KOPT-K1 (cell line): ENCODE data around the gene ZNF611.

Source experiments
- H3K27ac ChIP-seq: fragments of 200-600 bp; sonication (generic); 2 replicates; pipeline ENCODE4 v1.5.1; 2016; ENCODE audit warnings: antibody characterized with exemption, mild to moderate bottlenecking, low read depth, low read length; ENCODE audit not compliant: poor library complexity, severe bottlenecking
- H3K36me3 ChIP-seq: fragments of 200-600 bp; sonication (generic); 2 replicates; pipeline ENCODE4 v1.5.1; 2017; ENCODE audit warnings: antibody characterized with exemption, mild to moderate bottlenecking, low read length, moderate library complexity; ENCODE audit not compliant: insufficient read depth
- H3K9me3 ChIP-seq: fragments of 200-600 bp; sonication (generic); 2 replicates; pipeline ENCODE4 v1.5.1; 2017; ENCODE audit warnings: antibody characterized with exemption, low read length, mild to moderate bottlenecking; ENCODE audit not compliant: insufficient read depth, poor library complexity, severe bottlenecking

ZNF611 gene

DNA sequence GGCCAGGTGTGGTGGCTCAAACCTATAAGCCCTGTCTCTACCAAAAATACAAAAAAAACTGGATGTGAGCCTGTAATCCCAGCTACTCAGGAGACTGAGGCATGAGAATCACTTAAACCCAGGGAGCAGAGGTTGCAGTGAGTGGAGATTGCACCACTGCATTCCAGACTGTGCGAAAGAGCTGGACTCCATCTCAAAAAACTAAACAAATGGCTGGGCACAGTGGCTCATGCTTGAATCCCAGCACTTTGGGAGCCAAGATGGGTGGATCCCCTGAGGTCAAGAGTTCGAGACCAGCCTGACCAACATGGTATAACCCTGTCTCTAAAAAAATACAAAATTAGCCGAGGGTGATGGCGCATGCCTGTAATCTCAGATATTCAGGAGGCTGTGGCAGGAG lies 61.8 kb downstream of the ZNF611 start:
- peaks cover 55% of the 10 kb centered on the region for H3K36me3 ChIP-seq
- H3K27ac ChIP-seq = no peak overlapping the region

DNA sequence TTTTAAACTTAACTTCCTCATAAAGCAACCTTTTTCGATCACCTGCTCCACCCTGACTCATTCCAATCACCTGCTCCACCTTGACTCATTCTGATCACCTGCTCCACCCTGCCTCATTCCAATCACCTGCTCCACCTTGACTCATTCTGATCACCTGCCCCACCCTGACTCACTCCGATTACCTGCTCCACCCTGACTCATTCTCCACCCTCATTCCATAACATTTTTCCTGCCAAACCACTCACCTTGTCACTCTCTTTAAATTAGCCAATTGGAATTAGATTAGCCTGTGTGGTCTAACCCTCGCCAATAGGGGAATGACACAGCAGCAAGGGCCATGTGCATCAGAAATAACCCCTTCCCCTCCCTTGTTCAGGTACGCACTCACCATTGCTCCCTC lies 64.8 kb downstream of the ZNF611 start:
- Histone ChIP-seq H3K9me3 (no peaks in the 10 kb centered on the region), H3K36me3 (peaks cover 49% of the 10 kb centered on the region), H3K27ac (no peak overlapping the region)

More for the DNA sequence above, 61.8 kb downstream of the ZNF611 start:
- peaks cover 8% of the 10 kb centered on the region for H3K9me3 ChIP-seq

GRCh38 chr19:52669586-52669985 lies 65.3 kb downstream of the ZNF611 start:
- Histone ChIP-seq H3K9me3 (no peaks in the 10 kb centered on the region), H3K36me3 (peaks cover 54% of the 10 kb centered on the region), H3K27ac (no peak overlapping the region)

DNA sequence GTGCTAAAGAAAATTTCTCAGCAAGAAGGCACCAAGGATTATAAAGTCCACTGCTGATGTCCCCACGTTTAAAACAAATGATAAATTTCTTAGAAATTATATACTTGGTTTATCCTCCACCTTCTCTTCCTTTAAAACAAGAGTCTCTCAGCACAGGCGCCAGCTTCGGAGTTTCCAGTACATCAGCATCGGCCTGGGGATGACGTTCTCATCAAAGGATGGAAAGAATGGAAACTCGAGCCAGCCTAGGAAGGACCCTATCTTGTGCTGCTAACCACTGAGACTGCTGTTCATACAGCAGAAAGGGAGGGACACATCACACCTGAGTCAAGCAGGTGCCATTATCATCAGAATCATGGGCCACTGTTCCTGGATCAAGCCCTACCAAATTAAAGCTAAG lies 66.9 kb downstream of the ZNF611 start:
- Histone ChIP-seq H3K27ac (no peak overlapping the region), H3K9me3 (no peaks in the 10 kb centered on the region), H3K36me3 (peaks cover 63% of the 10 kb centered on the region)

GRCh38 chr19:52666506-52666905 lies 68.3 kb downstream of the ZNF611 start:
- Histone ChIP-seq H3K9me3 (no peaks in the 10 kb centered on the region), H3K27ac (no peak overlapping the region)

DNA sequence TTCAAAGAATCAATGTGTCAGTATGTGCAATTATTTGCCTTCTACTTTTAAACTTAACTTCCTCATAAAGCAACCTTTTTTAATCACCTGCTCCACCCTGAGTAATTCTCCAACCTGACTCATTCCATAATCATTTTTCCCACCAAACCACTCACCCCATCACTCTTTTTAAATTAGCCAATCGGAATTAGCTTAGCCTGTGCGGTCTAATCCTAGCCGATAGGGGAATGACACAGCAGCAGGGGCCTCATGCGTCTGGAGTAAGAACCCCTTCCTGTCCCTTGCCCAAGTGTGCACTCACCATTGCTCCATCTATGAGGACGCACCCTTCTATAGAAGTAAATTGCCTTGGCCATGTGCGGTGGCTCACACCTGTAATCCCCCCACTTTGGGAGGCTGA lies 69.3 kb downstream of the ZNF611 start:
- Histone ChIP-seq H3K36me3 (peaks cover 76% of the 10 kb centered on the region), H3K27ac (no peak overlapping the region), H3K9me3 (no peaks in the 10 kb centered on the region)

More at GRCh38 chr19:52666506-52666905, 68.3 kb downstream of the ZNF611 start:
- peaks cover 72% of the 10 kb centered on the region for H3K36me3 ChIP-seq

DNA sequence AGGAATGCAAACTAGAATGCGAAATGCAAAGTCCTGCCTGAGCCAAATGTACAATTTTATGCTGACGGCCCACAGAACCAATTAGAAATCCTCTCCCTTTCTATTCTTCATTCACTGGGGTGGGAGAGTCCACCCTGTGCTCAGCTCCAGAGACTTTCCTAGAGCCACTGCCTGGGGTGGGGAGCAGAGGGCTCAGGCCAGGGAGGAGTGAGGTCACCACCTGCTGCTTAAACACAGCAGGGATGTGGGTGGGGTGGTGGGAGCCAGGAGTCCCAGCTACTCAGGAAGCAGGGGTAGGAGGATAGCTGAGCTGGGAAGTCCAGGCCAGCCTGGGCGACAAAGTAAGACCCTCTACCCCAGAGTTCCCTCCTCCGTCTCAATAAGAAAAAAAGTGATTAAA lies 69.8 kb downstream of the ZNF611 start:
- Histone ChIP-seq H3K9me3 (no peaks in the 10 kb centered on the region), H3K36me3 (peaks cover 76% of the 10 kb centered on the region), H3K27ac (no peak overlapping the region)

- H3K27ac ChIP-seq = no peak overlapping the region
- peaks cover 76% of the 10 kb centered on the region for H3K36me3 ChIP-seq
- H3K9me3 ChIP-seq = no peaks in the 10 kb centered on the region
Observed at GRCh38 chr19:52664461-52664860, 70.4 kb downstream of the ZNF611 start.

- Histone ChIP-seq H3K27ac (no peak overlapping the region), H3K36me3 (peaks cover 83% of the 10 kb centered on the region), H3K9me3 (no peaks in the 10 kb centered on the region)
Observed at GRCh38 chr19:52662631-52663030, 72.2 kb downstream of the ZNF611 start.

- Histone ChIP-seq H3K27ac (no peak overlapping the region), H3K36me3 (peaks cover 98% of the 10 kb centered on the region), H3K9me3 (no peaks in the 10 kb centered on the region)
Observed at GRCh38 chr19:52660981-52661380, 73.9 kb downstream of the ZNF611 start.

GRCh38 chr19:52659013-52659412 lies 75.8 kb downstream of the ZNF611 start:
- no peak overlapping the region for H3K27ac ChIP-seq
- no peaks in the 10 kb centered on the region for H3K9me3 ChIP-seq
- peaks cover 98% of the 10 kb centered on the region for H3K36me3 ChIP-seq

- Histone ChIP-seq H3K36me3 (peaks cover 99% of the 10 kb centered on the region), H3K27ac (no peak overlapping the region), H3K9me3 (peaks cover 2% of the 10 kb centered on the region)
Observed at GRCh38 chr19:52658595-52658994, 76.2 kb downstream of the ZNF611 start.

GRCh38 chr19:52653161-52653560 lies 81.7 kb downstream of the ZNF611 start:
- Histone ChIP-seq H3K36me3 (peaks cover 100% of the 10 kb centered on the region), H3K27ac (no peak overlapping the region), H3K9me3 (peaks cover 26% of the 10 kb centered on the region)
